GM12875 (cell line): ENCODE results near the gene HCFC1.

Experiments used
- H3K4me3 ChIP-seq: one replicate; pipeline ENCODE4 v1.5.1; 2011; ENCODE audit warnings: low read depth, low read length, control low read depth
- CTCF ChIP-seq: IDR thresholded peaks from 2 replicates; pipeline ENCODE4 v1.5.1; 2011; ENCODE audit warnings: low read depth, mild to moderate bottlenecking, control low read depth, inconsistent platforms, low read length, moderate library complexity, borderline replicate concordance; ENCODE audit not compliant: insufficient read depth

HCFC1 gene

GRCh38 chrX:153992180-153992579 lies 20.6 kb upstream of the HCFC1 start:
- H3K4me3 ChIP-seq: no peak overlapping the region
- no peak for TF ChIP-seq CTCF

- no peak for TF ChIP-seq CTCF
- no peak overlapping the region for H3K4me3 ChIP-seq
These were observed 19.5 kb upstream of the HCFC1 start for GRCh38 chrX:153991013-153991580.

GRCh38 chrX:153989973-153990655 lies 18.5 kb upstream of the HCFC1 start:
- H3K4me3 ChIP-seq: no peak overlapping the region
- no peak for TF ChIP-seq CTCF

GRCh38 chrX:153988493-153988892 lies 16.9 kb upstream of the HCFC1 start:
- no peak for TF ChIP-seq CTCF

GRCh38 chrX:153984351-153985178 lies 12.9 kb upstream of the HCFC1 start:
- TF ChIP-seq CTCF: no peak
- no peak overlapping the region for H3K4me3 ChIP-seq

More at GRCh38 chrX:153988493-153988892, 16.9 kb upstream of the HCFC1 start:
- no peak overlapping the region for H3K4me3 ChIP-seq

- no peak overlapping the region for H3K4me3 ChIP-seq
- TF ChIP-seq CTCF: no peak
These were observed 11.7 kb upstream of the HCFC1 start for GRCh38 chrX:153983321-153983801.
